NCI-H446 treated with DMSO at 0.1 percent for 48 hours (cell line): ENCODE results near the gene MTG1.
"Not testable (repeated sequence)": the region's sequence is repeated elsewhere in the genome, so short reads cannot be mapped to it uniquely, and the experiment has no call there.

ENCODE experiments used
- DNase-seq: peaks from one replicate; lab custom pipeline; 2025; lab: John Stamatoyannopoulos, UW

Gene MTG1

DNA sequence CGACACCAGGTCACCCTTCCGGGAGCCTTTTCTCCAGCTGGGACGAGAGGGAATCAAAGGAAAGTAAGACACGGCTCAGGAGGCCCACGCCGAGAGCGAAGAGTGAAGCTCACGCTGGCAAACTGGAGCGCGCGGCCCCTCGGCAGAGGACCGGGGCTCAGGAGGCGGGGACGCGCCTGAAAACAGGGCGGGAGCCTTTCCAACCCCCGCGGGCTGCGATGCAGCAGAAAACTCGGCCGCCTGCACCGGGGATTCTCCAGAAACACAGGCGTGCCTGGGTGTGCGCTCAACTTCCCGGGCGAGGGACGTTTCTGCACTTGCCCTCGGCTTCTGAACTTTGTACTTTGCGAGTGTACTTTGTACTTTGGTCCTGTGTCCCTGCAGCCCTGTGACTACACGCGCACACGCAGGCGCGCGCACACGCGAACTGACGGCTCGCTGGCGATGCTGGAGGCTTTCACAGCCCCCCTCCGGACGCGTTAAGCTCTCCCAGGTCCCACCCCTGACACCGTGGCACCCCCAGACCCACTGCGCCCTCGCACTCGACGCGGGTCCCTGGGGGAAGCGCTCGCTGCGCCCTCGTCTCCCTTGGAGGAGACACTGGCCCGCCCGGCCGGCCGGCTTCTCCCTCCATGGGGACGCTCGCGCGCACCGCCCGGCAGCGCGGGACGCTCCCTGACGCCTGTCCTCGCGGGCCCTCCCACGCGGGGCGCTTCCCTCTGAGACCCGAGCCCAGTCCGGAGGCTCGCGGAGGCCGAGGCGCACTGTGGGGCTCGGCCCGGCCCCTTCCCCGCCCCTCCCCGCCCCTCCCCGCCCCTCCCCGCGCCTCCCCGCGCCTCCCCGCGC, 15.5 kb upstream of the MTG1 start:
- no peak for DNase-seq

DNA sequence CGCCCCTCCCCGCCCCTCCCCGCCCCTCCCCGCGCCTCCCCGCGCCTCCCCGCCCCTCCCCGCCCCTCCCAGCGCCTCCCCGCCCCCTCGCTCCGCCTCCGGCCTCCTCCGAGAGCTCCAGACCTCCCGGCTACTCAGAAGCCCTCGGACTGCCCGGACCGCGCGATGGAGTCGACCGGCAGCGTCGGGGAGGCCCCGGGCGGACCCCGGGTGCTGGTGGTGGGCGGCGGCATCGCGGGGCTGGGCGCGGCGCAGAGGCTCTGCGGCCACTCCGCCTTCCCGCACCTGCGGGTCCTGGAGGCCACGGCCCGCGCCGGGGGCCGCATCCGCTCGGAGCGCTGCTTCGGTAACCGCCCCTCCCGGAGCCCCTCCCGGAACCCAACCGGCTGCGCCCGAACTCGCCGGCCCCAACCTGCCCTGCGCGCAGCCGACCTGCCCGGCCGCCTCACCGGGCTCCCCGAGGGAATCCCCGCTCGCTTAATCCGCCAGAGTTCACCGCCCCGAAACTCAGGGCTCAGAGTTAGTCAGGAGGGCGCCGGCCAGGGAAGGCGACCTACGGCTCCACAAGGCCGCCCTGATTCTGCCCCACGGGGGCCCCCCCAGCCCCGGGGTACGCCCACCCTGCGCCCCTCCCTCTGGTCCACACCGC, 14.7 kb upstream of the MTG1 start, which contains the start of gene PAOX:
TSS of gene PAOX (plus strand) at position 111 of the 649 bp plus-strand sequence. CDS start at position 166, 55 bp downstream.
- no peak for DNase-seq

DNA sequence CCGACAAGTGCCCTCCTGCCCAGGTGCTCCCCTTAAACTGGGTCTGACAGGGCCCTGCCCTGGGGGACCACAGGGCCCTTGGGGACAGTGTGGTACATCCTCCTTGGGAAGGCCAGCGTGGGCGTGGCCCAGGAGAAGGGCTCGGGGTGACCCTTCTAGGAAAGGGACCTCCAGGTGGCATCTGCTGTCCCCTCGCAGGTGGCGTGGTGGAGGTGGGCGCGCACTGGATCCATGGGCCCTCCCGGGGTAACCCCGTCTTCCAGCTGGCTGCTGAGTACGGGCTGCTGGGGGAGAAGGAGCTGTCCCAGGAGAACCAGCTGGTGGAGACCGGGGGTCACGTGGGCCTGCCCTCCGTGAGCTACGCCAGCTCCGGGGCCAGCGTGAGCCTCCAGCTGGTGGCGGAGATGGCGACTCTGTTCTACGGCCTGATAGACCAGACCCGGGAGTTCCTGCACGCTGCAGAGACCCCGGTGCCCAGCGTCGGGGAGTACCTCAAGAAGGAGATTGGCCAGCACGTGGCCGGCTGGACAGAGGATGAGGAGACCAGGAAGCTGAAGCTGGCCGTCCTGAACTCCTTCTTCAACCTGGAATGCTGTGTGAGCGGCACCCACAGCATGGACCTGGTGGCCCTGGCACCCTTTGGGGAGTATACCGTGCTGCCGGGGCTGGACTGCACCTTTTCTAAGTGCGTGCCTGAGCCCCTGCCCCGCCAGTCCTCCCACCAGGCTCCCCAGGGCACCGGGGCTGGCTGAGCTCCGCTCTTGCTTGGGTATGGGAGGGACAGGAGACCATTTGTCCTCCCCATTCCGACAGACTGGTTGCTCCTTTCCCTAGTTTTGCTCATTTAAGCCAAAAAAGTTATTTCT, 13.9 kb upstream of the MTG1 start:
- DNase-seq: no peak

DNA sequence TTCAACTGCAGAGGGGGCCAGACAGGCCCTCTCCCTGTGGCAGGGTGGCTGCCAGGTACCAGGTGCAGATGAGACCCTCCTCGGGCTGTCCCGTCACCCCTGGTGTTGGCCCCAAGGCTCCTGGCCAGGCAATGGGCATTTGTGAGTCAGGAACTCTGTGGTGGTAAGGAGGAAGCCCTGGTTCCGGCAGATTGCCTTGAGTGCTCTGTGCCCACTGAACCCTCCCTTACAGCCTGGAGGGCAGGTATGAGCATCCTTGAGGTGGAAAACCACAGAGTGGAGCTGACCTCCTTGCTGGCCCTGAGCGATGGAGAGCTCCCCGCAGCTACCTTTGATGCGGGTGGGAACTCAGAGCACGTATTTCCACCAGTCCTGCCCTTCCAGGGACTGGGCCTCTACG, 12.9 kb upstream of the MTG1 start:
- no peak for DNase-seq

DNA sequence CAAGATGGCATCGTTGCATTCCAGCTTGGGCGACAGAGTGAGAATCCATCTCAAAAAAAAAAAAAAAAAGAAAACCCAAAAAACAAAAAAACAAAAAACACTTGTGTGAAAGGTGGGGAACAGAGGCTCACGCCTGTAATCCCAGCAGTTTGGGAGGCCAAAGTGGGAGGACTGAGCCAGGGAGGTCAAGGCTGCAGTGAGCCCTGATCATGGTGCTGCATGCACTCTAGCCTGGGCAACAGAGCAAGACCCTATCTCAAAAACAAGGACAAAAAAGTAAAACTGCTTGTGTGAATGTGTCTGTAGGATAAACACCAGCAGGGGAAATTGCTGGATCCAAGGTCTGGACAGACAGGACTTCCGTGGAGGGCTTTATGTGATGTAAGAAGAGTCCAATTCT, 10.4 kb upstream of the MTG1 start:
- DNase-seq: no peak

DNA sequence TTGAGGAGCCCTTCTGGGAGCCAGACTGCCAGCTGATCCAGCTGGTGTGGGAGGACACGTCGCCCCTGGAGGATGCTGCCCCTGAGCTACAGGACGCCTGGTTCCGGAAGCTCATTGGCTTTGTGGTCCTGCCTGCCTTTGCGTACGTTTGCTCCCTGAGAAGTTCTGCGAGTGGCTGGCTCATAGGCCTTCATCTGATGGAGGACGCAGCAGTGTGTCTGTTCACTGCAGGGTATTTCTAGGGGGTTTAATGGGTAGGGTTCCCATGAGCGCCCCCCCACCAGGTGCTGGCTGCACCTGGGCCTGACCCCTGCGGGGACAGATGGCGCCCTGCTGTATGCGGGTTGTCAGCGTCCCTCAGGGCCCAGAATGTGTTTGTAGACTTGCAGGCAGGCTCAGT, 9.9 kb upstream of the MTG1 start:
- DNase-seq: no peak

DNA sequence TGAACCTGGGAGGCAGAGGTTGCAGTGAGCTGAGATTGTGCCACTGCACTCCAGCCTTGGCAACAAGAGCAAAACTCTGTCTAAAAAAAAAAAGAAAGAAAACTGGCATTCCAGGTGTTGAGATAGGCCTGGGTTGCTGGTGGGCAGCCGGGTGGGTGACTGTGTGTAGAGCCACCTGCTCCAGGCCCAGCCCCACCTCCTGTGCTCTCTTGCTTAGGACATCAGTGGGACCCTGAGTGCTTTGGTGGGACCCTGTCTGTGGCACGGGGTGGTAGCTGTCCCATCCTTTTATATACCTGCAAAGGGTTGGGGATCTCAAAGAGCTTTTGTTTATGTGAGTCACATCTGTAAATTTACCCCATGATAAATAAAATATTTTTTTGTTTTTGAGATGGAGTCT, 8.7 kb upstream of the MTG1 start:
- DNase-seq: no peak

DNA sequence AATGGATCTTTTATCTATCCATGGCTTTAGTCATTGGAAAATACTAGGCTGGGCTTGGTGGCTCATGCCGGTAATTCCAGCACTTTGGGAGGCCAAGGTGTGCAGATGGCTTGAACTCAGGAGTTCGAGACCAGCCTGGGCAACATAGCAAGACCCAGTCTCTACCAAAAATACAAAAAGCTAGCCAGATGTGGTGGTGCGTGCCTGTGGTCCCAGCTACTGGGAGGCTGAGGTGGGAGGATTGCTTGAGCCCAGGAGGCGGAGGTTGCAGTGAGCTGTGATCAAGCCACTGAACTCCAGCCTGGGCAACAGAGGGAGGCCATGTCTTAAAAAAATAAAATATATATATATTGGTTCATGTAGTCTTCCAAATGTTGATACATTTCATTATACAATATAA, 7.0 kb upstream of the MTG1 start:
- not testable (repeated sequence) for DNase-seq

DNA sequence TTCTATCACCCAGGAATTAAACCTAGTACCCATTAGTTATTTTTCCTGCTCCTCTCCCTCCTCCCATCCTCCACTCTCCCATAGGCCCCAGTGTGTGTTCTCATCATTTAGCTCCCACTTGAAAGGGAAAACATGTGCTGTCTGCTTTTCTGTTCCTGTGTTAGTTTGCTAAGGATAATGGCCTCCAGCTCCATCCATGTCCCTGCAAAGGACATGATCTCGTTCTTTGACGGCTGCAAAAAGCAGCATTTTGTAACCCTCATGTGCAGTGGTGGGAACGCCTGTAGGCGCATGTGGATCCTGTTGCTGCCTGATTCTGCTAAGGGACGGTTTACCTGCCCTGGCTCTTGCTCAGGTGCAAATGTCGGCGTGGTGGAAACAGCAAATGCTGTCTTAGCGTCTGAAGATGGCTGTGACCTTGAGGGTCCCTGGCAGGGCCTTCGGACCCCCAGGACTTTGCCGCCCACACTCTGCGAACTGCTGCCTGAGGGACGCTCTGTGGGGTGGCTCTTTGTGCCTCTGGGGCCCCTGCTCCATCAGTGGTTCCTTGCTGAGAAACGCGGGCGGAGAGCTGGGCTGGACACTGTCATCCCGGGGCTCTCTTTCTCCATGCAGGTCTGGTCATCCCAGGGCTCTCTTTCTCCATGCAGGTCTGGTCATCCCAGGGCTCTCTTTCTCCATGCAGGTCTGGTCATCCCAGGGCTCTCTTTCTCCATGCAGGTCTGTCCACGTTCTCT, 5.6 kb upstream of the MTG1 start:
- no peak for DNase-seq

DNA sequence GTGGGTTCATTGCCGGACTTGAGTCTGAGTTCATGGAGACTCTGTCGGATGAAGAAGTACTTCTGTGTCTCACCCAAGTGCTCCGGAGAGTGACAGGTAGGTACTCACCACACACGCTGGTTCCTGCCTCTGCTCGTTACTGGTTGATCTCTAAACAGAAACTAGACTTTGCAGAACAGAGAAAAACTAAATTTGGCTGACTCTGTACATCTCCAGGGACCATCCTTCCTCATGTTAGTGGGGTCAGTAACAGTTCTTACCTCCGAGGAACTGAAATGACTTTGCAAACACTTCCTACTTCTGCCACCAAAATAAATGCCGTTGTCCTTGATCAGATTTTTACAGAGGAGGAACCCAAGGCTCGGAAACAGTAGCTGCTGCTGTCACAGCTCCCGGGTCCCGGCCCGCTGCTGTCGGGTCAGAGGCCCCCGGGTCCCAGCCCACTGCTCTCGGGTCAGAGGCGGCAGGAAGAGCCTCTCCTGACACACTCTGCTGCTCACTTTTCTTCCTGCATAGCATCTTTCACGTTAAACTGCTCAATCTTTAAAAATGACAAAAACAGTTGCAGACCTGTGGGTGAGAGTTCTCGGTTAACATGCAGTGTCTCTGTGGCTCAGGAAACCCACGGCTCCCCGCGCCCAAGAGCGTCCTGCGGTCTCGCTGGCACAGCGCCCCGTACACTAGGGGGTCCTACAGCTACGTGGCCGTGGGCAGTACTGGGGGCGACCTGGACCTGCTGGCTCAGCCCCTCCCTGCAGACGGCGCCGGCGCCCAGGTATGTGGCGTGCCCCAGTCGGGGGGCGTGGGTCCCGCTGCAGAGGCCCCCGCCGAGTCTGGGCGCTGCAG, 4.8 kb upstream of the MTG1 start:
- no peak for DNase-seq

DNA sequence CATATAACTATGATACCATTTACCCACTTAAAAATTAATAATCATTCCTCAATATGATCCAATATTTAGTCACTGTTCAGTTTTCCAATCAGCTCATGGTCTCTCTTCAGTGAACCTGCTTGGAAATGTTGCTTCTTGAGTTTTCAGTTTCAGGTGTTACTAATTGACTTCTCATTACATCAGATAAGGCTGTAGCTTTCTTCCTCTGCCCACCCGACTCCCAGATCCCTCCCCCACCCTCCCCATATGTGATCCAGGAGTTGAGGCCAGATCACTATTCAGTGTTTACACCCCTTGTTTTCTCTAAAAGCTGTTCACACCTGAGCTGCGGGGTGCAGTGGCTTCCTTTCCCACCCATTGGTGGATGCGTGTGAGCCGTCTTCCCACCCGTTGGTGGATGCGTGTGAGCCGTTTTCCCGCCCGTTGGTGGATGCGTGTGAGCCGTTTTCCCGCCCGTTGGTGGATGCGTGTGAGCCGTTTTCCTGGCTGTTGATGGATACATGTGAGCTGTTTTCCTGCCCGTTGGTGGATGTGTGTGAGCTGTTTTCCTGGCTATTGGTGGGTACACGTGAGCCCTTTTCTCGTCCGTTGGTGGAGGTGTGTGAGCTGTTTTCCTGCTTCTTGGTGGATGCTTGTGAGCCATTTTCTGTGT, 3.2 kb upstream of the MTG1 start:
- DNase-seq: no peak

DNA sequence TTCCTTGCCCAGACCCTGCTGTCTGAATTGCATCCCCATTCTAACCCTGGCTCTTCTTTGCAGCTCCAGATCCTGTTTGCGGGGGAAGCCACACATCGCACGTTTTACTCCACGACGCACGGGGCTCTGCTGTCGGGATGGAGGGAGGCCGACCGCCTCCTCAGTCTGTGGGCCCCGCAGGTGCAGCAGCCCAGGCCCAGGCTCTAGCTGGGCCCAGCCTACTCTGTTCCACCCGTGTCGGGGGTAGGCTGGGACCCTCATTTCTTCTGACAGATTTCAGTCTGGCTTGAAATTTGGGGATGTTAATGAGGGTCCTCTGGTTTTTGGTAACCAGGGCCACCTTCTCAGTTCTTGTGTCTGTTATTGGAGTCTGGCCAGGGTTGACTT, 2.7 kb upstream of the MTG1 start:
- DNase-seq: no peak

DNA sequence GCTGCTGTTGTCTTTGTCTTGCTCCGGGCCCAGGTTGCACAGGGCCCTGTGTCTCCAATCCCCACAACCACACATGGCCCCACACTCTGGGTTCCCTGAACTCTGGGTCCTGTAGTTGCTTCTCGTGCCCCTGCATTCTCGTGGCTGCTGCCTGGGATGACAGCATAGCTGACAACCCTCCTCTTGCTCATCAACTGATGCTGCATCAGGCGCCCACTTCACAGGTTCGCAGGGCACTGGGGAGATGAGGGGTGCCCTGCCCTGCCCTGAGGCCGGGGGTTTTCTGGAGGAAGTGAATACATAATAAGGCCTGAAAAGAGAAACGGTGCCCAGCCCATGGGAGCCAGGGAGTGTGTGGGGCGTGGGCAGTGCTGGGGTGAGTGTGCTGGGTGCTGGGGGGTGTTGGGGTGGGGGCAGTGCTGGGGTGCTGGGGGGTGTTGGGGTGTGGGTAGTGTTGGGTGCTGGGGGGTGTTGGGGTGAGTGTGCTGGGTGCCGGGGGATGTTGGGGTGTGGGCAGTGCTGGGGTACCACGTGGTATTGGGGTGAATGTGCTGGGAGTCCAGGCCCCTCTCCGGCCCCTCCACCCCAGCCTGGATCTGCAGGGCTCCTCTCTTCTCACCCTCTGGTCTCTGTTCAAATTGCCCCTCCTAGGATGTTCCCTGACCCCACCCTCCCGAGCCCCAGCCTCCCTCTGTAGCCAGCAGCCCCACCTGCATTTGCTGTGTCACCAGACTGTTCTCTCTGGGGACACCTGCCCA, 2.0 kb upstream of the MTG1 start:
- DNase-seq: no peak

DNA sequence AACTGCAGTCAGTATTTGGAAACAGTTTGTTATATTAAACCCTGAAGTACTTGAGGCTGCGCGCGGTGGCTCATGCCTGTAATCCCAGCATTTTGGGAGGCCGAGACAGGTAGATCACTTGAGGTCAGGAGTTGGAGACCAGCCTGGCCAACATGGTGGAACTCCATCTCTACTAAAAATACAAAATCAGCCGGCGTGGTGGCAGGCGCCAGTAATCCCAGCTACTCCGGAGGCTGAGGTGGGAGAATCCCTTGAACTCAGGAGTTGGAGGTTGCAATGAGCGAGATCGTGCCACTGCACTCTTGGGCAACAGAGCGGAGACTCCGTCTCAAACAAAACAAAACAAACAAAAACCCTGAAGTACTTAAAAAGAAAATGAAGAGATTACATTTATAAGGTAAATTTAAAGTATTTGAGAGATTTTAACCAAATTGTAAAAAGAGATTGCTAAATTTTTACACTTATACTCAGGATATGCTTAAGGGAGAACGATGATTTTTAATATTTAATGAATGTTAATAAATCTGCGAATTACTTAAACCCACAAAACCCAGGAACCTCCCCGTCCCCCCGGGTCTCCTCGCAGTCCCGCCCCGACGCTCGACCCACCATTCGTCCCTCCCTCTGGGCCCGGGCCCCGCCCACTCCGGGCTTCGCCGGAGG, 425 bp upstream of the MTG1 start:
- no peak for DNase-seq

DNA sequence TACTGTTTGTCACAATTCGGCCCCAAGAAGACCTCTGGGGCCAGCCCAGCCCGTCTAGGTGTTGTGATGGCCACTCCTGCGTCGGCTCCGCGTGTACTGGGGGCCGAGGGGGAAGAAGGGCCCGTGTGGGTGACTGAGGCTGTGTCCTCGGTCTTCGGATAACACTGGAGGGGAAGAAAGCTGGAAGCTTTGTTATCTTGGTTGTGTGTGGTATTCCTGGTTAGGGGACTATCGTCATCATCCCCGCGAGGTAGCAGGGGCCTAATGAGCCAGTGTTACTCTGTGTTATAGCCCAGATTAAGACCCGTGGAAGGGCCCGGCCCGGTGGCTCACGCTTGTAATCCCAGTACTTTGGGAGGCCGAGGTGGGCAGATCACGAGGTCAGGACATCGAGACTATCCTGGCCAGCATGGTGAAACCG, 854 bp downstream of the MTG1 start:
- no peak for DNase-seq

DNA sequence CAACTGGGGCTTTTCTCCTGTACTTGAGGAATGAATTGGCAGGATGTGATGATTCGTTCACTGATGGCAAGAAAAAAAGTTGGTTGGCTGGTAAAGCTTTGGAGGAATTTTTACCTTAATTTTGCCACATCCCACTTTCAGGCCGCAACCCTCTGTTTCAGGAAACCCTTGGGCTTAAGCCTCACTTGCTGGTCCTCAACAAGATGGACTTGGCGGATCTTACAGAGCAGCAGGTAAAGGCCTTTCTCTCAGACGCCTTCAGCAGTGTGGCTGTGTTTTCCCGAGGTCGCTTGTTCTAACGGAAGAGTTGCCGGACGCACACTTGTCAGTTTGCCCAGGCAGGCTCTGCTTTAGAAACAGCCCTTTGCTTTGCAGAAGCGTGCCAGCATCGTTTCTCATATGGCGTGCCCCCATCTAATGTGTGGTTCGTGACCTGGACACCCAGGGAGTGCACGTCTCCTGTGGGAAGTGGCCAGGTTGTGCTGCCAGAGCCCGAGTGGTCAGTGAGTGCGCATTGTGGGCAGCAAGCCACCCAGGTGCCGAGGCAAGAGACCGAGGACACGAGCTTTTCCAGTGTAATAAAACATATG, 2.2 kb downstream of the MTG1 start:
- DNase-seq: no peak

DNA sequence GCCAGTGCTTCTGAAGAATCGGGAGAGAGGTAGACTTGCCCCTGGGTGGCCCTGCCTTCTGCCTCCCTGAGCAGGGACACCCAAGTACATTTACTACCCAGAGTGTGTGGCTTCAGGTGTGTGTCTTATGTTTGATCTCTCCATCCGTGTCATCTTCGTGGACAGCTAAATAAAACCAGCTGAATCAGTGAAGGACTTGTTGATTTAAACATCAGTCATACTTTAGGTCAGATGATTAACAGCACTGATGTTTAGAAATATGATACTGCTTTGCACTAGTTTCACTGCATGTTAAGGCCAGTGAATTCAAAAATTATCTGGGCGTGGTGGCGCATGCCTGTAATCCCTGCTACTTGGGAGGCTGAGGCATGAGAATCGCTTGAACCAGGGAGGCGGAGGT, 4.0 kb downstream of the MTG1 start:
- no peak for DNase-seq

DNA sequence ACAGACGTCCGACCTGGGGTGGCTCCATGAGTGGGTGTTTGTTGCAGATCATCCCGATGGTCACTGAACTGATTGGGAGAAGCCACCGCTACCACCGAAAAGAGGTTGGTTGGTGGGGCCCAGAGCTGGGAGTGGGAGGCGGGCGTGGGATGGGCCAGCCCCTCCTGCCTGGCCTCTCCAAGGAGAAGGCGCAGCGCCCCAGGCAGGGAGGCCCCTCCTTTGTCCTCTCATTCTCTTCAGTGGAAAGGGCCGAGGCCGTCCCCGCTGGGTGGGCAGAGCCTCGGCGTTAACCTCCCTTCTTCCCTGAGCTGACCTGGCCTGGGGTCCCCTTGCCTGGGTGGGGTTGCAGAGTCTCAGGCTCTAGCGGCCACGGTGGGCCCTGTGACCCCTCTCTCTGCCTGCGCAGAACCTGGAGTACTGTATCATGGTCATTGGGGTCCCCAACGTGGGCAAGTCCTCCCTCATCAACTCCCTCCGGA, 5.2 kb downstream of the MTG1 start:
- DNase-seq: no peak
